Tibial nerve (tissue), 4 donors: ENCODE results near the gene CNTNAP5.

Experiments used
- EP300 ChIP-seq, 2 donors: sonication (generic); formaldehyde crosslinking; IDR thresholded peaks; one replicate each; pipeline ENCODE4 v1.6.1; 2017; ENCODE audit warnings: antibody characterized with exemption in 2 of 2, mild to moderate bottlenecking in 1 of 2
- POLR2A ChIP-seq, 2 donors: fragments of 450-650 bp; IDR thresholded peaks; one replicate each; pipeline ENCODE4 v1.6.1; 2017; ENCODE audit warnings: antibody characterized with exemption in 2 of 2, mild to moderate bottlenecking in 2 of 2, moderate library complexity in 2 of 2
- TF ChIP-seq, protein P1 (sequence below), 5 experiments: fragments of 200-600 bp in 3 of 5; fragments of 450-650 bp in 2 of 5; sonication (generic) in 3 of 5; IDR thresholded peaks; one replicate each; pipeline ENCODE4 v1.5.1; 2016 to 2019; ENCODE audit warnings: antibody characterized with exemption in 5 of 5, mild to moderate bottlenecking in 3 of 5, moderate library complexity in 2 of 5

DNA sequence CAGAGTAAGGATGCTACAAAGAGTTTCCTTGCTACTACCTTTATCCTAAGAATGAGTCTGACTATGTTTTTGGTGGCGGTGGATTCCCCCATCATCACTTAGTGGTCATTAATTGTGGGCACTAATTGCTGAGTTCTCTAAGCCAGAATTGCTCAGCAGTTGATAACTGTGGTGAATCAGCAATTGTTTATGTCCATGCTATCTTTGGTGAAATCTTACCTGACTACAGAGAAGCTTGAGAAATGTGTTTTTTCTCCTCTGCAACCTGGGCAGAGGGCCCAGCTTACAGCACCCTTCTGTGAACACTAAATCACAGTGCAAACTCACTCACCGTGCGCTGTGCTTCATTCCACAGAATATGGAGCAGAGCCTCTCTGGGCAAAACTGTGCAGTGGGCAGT is 683.6 kb downstream of the CNTNAP5 start:
- no peak for TF ChIP-seq POLR2A (IDR thresholded peaks at IDR 0.05)
- TF ChIP-seq, protein P1, sequence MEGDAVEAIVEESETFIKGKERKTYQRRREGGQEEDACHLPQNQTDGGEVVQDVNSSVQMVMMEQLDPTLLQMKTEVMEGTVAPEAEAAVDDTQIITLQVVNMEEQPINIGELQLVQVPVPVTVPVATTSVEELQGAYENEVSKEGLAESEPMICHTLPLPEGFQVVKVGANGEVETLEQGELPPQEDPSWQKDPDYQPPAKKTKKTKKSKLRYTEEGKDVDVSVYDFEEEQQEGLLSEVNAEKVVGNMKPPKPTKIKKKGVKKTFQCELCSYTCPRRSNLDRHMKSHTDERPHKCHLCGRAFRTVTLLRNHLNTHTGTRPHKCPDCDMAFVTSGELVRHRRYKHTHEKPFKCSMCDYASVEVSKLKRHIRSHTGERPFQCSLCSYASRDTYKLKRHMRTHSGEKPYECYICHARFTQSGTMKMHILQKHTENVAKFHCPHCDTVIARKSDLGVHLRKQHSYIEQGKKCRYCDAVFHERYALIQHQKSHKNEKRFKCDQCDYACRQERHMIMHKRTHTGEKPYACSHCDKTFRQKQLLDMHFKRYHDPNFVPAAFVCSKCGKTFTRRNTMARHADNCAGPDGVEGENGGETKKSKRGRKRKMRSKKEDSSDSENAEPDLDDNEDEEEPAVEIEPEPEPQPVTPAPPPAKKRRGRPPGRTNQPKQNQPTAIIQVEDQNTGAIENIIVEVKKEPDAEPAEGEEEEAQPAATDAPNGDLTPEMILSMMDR (IDR thresholded peaks at IDR 0.05), result no peak
- no peak for TF ChIP-seq EP300 (IDR thresholded peaks at IDR 0.05)
